HepG2 (cell line): ENCODE results near the gene PDE6C. TPM values are rescaled to one million over a fixed set of nuclear protein-coding genes. Genes with fewer than 3 reads are reported as not detected.
A peak's percentile ranks its signal among the peaks of the same experiment; 100 is the strongest.

Experiments
- ATAC-seq: fragments of 200-7000 bp; cut with Tn5 transposase; 3 replicates; pipeline ENCODE4 v1.9.1; 2020; ENCODE audit warnings: mild to moderate bottlenecking, moderate library complexity
- BruUV-seq: library from RNA; stranded (reverse); fragments of 400-500 nt; replicated peaks from 2 replicates; lab custom pipeline; 2021; lab: Mats Ljungman, UMichigan
- CTCF ChIA-PET: fragments of 300-600 bp; formaldehyde crosslinking; extraction: SDS; loops from one replicate; lab custom pipeline; 2021; ENCODE audit warnings: low total read pairs, inconsistent platforms, low intra/inter-chr PET ratio; lab: Yijun Ruan, JAX
- POLR2A ChIA-PET: fragments of 350-600 bp; sonication (Branson Sonifier 250); formaldehyde crosslinking; loops from one replicate; lab custom pipeline; 2020; ENCODE audit warnings: antibody characterized with exemption, inconsistent platforms; lab: Yijun Ruan, JAX
- DNase-seq: peaks from one replicate; pipeline ENCODE4 v3.0.0-alpha.2; 2015; ENCODE audit warnings: low spot score
- FAIRE-seq: peaks from 3 replicates; lab custom pipeline; 2011; peaks lifted over from hg19 to GRCh38; lab: Jason Lieb, UNC
- H2AFZ ChIP-seq: one replicate; pipeline ENCODE4 v1.6.1; 2011; ENCODE audit warnings: low read length, inconsistent platforms
- H3K27ac ChIP-seq: fragments of 300-600 bp; 3 replicates; pipeline ENCODE4 v1.8.0; 2011; ENCODE audit warnings: mixed run types, mild to moderate bottlenecking, mixed read lengths, low read length, inconsistent platforms; ENCODE audit not compliant: insufficient read depth; ENCODE audit errors: extremely low read length
- H3K27me3 ChIP-seq, 2 experiments: fragments of 200-600 bp in 1 of 2; 2 replicates in 1 of 2; 3 replicates in 1 of 2; pipeline versions ENCODE4 v1.6.0 to v1.8.0; 2011; ENCODE audit warnings: low read length in 2 of 2, mild to moderate bottlenecking in 2 of 2, moderate library complexity in 2 of 2, inconsistent platforms in 1 of 2; ENCODE audit not compliant: insufficient read depth in 2 of 2, control insufficient read depth in 1 of 2
- H3K36me3 ChIP-seq, 2 experiments: fragments of 200-600 bp in 1 of 2; replicated peaks in 1 of 2; 2 replicates in 1 of 2; 3 replicates in 1 of 2; pipeline versions ENCODE4 v1.5.1 to v1.8.0; 2011; ENCODE audit warnings: low read length in 2 of 2, inconsistent platforms in 1 of 2; ENCODE audit not compliant: insufficient read depth in 2 of 2, control insufficient read depth in 1 of 2
- H3K4me1 ChIP-seq: 2 replicates; pipeline ENCODE4 v1.5.1; 2012; ENCODE audit warnings: low read length, inconsistent platforms; ENCODE audit not compliant: insufficient read depth
- H3K4me2 ChIP-seq: 2 replicates; pipeline ENCODE4 v1.6.0; 2011; ENCODE audit warnings: low read depth, low read length, inconsistent platforms
- H3K4me3 ChIP-seq, 3 experiments: fragments of 200-600 bp in 1 of 3; sonication (generic), shearing (Covaris generic) in 1 of 3; replicated peaks in 1 of 3; 2 replicates each; pipeline ENCODE4 v1.5.1; 2011 to 2016; ENCODE audit warnings: low read length in 3 of 3, inconsistent platforms in 2 of 3, low read depth in 2 of 3, mild to moderate bottlenecking in 2 of 3, control low read depth in 1 of 3, mixed read lengths in 1 of 3; ENCODE audit not compliant: insufficient read depth in 1 of 3
- H3K79me2 ChIP-seq: one replicate; pipeline ENCODE4 v1.6.1; 2011; ENCODE audit warnings: low read length, inconsistent platforms; ENCODE audit not compliant: insufficient read depth
- H3K9ac ChIP-seq: 2 replicates; pipeline ENCODE4 v1.6.0; 2011; ENCODE audit warnings: mild to moderate bottlenecking, low read depth, low read length, inconsistent platforms; ENCODE audit not compliant: insufficient read depth
- H3K9me3 ChIP-seq: 2 replicates; pipeline ENCODE4 v1.5.1; 2012; ENCODE audit warnings: mild to moderate bottlenecking, low read length
- H4K20me1 ChIP-seq: 2 replicates; pipeline ENCODE4 v1.6.0; 2011; ENCODE audit warnings: inconsistent platforms, mild to moderate bottlenecking, low read length, moderate library complexity; ENCODE audit not compliant: insufficient read depth
- AKNA ChIP-seq: sonication (generic); formaldehyde crosslinking; IDR thresholded peaks from 2 replicates; pipeline ENCODE4 v1.4.0; 2020; ENCODE audit warnings: missing genetic modification reagents, borderline replicate concordance
- ELK4 ChIP-seq: sonication (generic); formaldehyde crosslinking; IDR thresholded peaks from 2 replicates; pipeline ENCODE4 v1.9.0; 2021; ENCODE audit warnings: missing genetic modification reagents, borderline replicate concordance
- HNRNPK ChIP-seq: fragments of 200-400 bp; formaldehyde crosslinking; IDR thresholded peaks from 2 replicates; pipeline ENCODE4 v1.6.1; 2018; ENCODE audit warnings: low read length, low read depth, moderate library complexity, mild to moderate bottlenecking; ENCODE audit not compliant: poor library complexity, severe bottlenecking
- IRF2 ChIP-seq: IDR thresholded peaks from 2 replicates; pipeline ENCODE4 v1.6.1; 2018; ENCODE audit warnings: missing genetic modification reagents, missing compliant biosample characterization
- KAT7 ChIP-seq: IDR thresholded peaks from 2 replicates; pipeline ENCODE4 v1.6.1; 2018; ENCODE audit warnings: borderline replicate concordance, missing compliant biosample characterization
- MED1 ChIP-seq: sonication (generic); formaldehyde crosslinking; IDR thresholded peaks from 2 replicates; pipeline ENCODE4 v1.4.0; 2020; ENCODE audit warnings: missing genetic modification reagents
- NKX3-1 ChIP-seq: sonication (generic); formaldehyde crosslinking; IDR thresholded peaks from 2 replicates; pipeline ENCODE4 v1.5.0; 2020; ENCODE audit warnings: missing genetic modification reagents
- RARG ChIP-seq: sonication (generic); formaldehyde crosslinking; IDR thresholded peaks from 2 replicates; pipeline ENCODE4 v1.4.0; 2020; ENCODE audit warnings: low read depth, mild to moderate bottlenecking, missing genetic modification reagents
- SNRNP70 ChIP-seq: fragments of 200-400 bp; formaldehyde crosslinking; IDR thresholded peaks from 2 replicates; pipeline ENCODE4 v1.6.1; 2017; ENCODE audit warnings: mild to moderate bottlenecking, low read depth, low read length, moderate library complexity
- ZKSCAN1 ChIP-seq: fragments of 150-350 bp; IDR thresholded peaks from 2 replicates; pipeline ENCODE4 v1.6.1; 2014; ENCODE audit warnings: low read length
- ZNF354B ChIP-seq: sonication (generic); formaldehyde crosslinking; IDR thresholded peaks from 2 replicates; pipeline ENCODE4 v1.8.0; 2022; ENCODE audit warnings: mild to moderate bottlenecking, missing genetic modification reagents
- ZNF639 ChIP-seq: conservative IDR thresholded peaks from 2 replicates; pipeline ENCODE4 v1.6.1; 2018; ENCODE audit warnings: missing genetic modification reagents
- ZNF724P ChIP-seq: sonication (generic); formaldehyde crosslinking; IDR thresholded peaks from 2 replicates; pipeline ENCODE4 v1.8.0; 2022; ENCODE audit warnings: missing genetic modification reagents, borderline replicate concordance
- ZNF747 ChIP-seq: sonication (generic); formaldehyde crosslinking; IDR thresholded peaks from 2 replicates; pipeline ENCODE4 v1.8.1; 2023; ENCODE audit warnings: missing genetic modification reagents, mild to moderate bottlenecking, borderline replicate concordance
- ZNF776 ChIP-seq: sonication (generic); formaldehyde crosslinking; IDR thresholded peaks from 2 replicates; pipeline ENCODE4 v1.4.0; 2020; ENCODE audit warnings: mild to moderate bottlenecking, missing genetic modification reagents
- WGBS: methylation state at CpG from one replicate; pipeline ENCODE4 v1.1.6; 2017; ENCODE audit warnings: low lambda C conversion rate; 5-methylcytosine and 5-hydroxymethylcytosine counted together
- in situ Hi-C: cut with HindIII; loops from 2 replicates; pipeline ENCODE4 v1.10.0; 2017; ENCODE audit warnings: low pct_unique_long_range_greater_than_20kb; ENCODE audit not compliant: extremely low pct_ligation_motif_present
- intact Hi-C: fragments of 100-400 bp; cut with micrococcal nuclease; formaldehyde crosslinking; loops from one replicate; pipeline ENCODE4 v1.10.0; 2022; ENCODE audit not compliant: unreplicated experiment
- polyA plus RNA-seq, 8 experiments: library from polyadenylated mRNA; depleted of rRNA in 3 of 8; stranded (reverse) in 7 of 8; unstranded in 1 of 8; fragments of >200 nt; fragmentation: Illumina TruSeq in 4 of 8; extraction: Trizol in 4 of 8; gene quantifications; 2 replicates each; pipeline versions ENCODE4 v1.2.1 to v1.2.3, GENCODE V29; 2011 to 2016; ENCODE audit warnings: low read depth in 4 of 8, missing spikeins in 1 of 8, mixed read lengths in 1 of 8; ENCODE audit not compliant: insufficient read depth in 1 of 8
- total RNA-seq, 5 experiments: library from RNA; depleted of rRNA; stranded (reverse); fragments of >200 nt; fragmentation: Illumina TruSeq; extraction: Trizol; gene quantifications; 2 replicates each; pipeline ENCODE4 v1.2.3, GENCODE V29; 2016; ENCODE audit warnings: low read depth in 1 of 5

PDE6C gene
- total and polyA plus RNA-seq, 2 of the 13 experiments (the other 11 are each of a cell fraction or from before 2014, with no cell fraction given): 0.64 TPM; not detected in 1

- TF ChIP-seq ZNF747 (CRISPR knock-in tag) (no peak), HNRNPK (no peak), ZNF776 (CRISPR knock-in tag) (no peak), MED1 (peak; percentile 61), ZKSCAN1 (no peak), ZNF724P (no peak)
- TF ChIP-seq, all 625 proteins: peak for 61
Measured at GRCh38 chr10:93600446-93601145, 11.7 kb upstream of the PDE6C start (continued).

GRCh38 chr10:93601146-93601773 lies 11.1 kb upstream of the PDE6C start, which contains the start of gene RBP4:
Gene RBP4 (minus strand): TSS chr10:93601235. CDS start chr10:93601028, 207 bp downstream.
- H2AFZ ChIP-seq: peak within 1 kb of the TSS; percentile 23
- H3K4me3 ChIP-seq: peak within 1 kb of the TSS; percentile 79 to 87 (median 84)
- in situ Hi-C loops (no loop called here), intact Hi-C loops (loop anchor here (5.0 kb wide), 1 partner anchor 71 kb away; no protein-coding TSS in a partner anchor)
- ChIA-PET CTCF (no interaction called here), POLR2A (interaction anchor here (1.0 to 1.8 kb wide), 4 partner anchors 9 to 101 kb away, joined by 3 to 6 read pairs (median 4); partner anchors contain the start of gene FRA10AC1)
- H3K27me3 ChIP-seq: no peaks in the 10 kb centered on the region; a peak in 1 of 5 replicates
- peak; percentile 91 for ATAC-seq
- peaks cover 32% of the 10 kb centered on the region for H3K79me2 ChIP-seq
- no TSS peak for BruUV-seq
- peaks cover 62% of the 10 kb centered on the region for H3K4me1 ChIP-seq
- peaks cover 0 to 23% of the 10 kb centered on the region in 2 experiments; a peak in 4 of 5 replicates for H3K36me3 ChIP-seq
- peak within 1 kb of the TSS; percentile 94 for H3K9ac ChIP-seq
- no peak for FAIRE-seq
- DNase-seq: peak; percentile 78
- WGBS: 1% methylated on average over 4 of the region's 63 CpGs
- H3K9me3 ChIP-seq: no peaks in the 10 kb centered on the region
- H4K20me1 ChIP-seq: peaks cover 39% of the 10 kb centered on the region
- H3K27ac ChIP-seq: peak within 1 kb of the TSS; percentile 99
- peak within 1 kb of the TSS; percentile 94 for H3K4me2 ChIP-seq
- TF ChIP-seq KAT7 (CRISPR knock-in tag) (no peak; the same call in 1 of the 2 replicates), IRF2 (CRISPR knock-in tag) (peak; percentile 86), ELK4 (CRISPR knock-in tag) (no peak), ZNF354B (CRISPR knock-in tag) (no peak), NKX3-1 (CRISPR knock-in tag) (peak; percentile 70), RARG (no peak), AKNA (CRISPR knock-in tag) (no peak), ZNF639 (no peak), SNRNP70 (no peak)
